ENCODE results near the gene PSAPL1. TPM values are rescaled to one million over a fixed set of nuclear protein-coding genes. Genes with fewer than 3 reads are reported as not detected.
A peak's percentile ranks its signal among the peaks of the same experiment; 100 is the strongest.

Gene PSAPL1
- total RNA-seq, 1 donor from 2014 or later: not detected

- intact Hi-C loops (cut with DNase I): no loop called here
- Histone ChIP-seq H3K27ac (no peak overlapping the region), H3K4me3 (no peak overlapping the region), H3K27me3 (ENCODE audit: low read depth) (no peaks in the 10 kb centered on the region), H3K36me3 (no peaks in the 10 kb centered on the region), H3K9me3 (no peaks in the 10 kb centered on the region), H3K4me1 (no peaks in the 10 kb centered on the region)
- DNase-seq (no peak), ATAC-seq (peak in 1 of 2 donors; percentile 40)
- TF ChIP-seq, protein P1, sequence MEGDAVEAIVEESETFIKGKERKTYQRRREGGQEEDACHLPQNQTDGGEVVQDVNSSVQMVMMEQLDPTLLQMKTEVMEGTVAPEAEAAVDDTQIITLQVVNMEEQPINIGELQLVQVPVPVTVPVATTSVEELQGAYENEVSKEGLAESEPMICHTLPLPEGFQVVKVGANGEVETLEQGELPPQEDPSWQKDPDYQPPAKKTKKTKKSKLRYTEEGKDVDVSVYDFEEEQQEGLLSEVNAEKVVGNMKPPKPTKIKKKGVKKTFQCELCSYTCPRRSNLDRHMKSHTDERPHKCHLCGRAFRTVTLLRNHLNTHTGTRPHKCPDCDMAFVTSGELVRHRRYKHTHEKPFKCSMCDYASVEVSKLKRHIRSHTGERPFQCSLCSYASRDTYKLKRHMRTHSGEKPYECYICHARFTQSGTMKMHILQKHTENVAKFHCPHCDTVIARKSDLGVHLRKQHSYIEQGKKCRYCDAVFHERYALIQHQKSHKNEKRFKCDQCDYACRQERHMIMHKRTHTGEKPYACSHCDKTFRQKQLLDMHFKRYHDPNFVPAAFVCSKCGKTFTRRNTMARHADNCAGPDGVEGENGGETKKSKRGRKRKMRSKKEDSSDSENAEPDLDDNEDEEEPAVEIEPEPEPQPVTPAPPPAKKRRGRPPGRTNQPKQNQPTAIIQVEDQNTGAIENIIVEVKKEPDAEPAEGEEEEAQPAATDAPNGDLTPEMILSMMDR (IDR thresholded peaks at IDR 0.05): no peak
Observed at GRCh38 chr4:7451434-7451789, 16.7 kb upstream of the PSAPL1 start.

DNA sequence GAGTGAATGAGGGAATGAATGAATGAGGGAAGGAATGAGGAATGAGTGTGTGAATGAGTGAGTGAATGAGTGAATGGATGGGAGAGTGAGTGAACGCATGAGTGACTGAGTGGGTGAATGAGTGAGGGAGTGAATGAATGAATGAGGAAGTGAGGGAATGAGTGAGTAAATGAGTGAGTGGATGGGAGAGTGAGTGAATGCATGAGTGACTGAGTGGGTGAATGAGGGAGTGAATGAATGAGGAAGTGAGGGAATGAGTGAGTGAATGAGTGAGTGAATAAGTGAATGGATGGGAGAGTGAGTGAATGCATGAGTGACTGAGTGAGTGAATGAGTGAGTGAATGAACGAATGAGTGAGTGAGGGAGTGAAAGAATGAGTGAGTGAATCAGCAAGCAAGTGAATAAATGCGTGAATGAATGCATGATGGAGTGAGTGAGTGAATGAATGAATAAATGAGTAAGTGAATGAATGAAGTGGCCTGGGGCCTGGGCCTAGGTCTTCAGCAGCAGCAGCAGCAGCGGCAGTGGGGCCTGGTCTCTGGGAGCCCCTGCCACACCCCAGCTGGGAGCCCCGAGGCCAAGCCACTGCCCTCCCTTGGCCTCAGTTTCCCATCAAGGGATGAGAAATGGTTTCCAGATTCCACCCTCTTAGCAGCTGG is 16.2 kb upstream of the PSAPL1 start:
- Histone ChIP-seq H3K9me3 (no peaks in the 10 kb centered on the region), H3K36me3 (no peaks in the 10 kb centered on the region), H3K4me3 (no peak overlapping the region), H3K27me3 (ENCODE audit: low read depth) (no peaks in the 10 kb centered on the region), H3K27ac (no peak overlapping the region), H3K4me1 (no peaks in the 10 kb centered on the region)
- DNase-seq (no peak), ATAC-seq (no peak)
- intact Hi-C loops (cut with DNase I): no loop called here
- TF ChIP-seq, protein P1 (IDR thresholded peaks at IDR 0.05): no peak

GRCh38 chr4:7448036-7448435 is 13.3 kb upstream of the PSAPL1 start:
- no peak for DNase-seq
- intact Hi-C loops (cut with DNase I): no loop called here
- H3K27ac ChIP-seq: no peak overlapping the region
- no peaks in the 10 kb centered on the region for H3K4me1 ChIP-seq
- no peaks in the 10 kb centered on the region for H3K36me3 ChIP-seq
- no peaks in the 10 kb centered on the region for H3K27me3 ChIP-seq (ENCODE audit: low read depth)
- no peaks in the 10 kb centered on the region for H3K9me3 ChIP-seq
- TF ChIP-seq, protein P1 (IDR thresholded peaks at IDR 0.05): no peak
- H3K4me3 ChIP-seq: no peak overlapping the region
- no peak for ATAC-seq

- no peaks in the 10 kb centered on the region for H3K27me3 ChIP-seq (ENCODE audit: low read depth)
- no peak for DNase-seq
- no peaks in the 10 kb centered on the region for H3K9me3 ChIP-seq
- H3K4me3 ChIP-seq: no peak overlapping the region
- ATAC-seq: no peak
- no peaks in the 10 kb centered on the region for H3K4me1 ChIP-seq
- intact Hi-C loops (cut with DNase I): no loop called here
- TF ChIP-seq, protein P1 (IDR thresholded peaks at IDR 0.05): no peak
- H3K36me3 ChIP-seq: no peaks in the 10 kb centered on the region
- no peak overlapping the region for H3K27ac ChIP-seq
Observed at GRCh38 chr4:7447236-7447635, 12.5 kb upstream of the PSAPL1 start.

DNA sequence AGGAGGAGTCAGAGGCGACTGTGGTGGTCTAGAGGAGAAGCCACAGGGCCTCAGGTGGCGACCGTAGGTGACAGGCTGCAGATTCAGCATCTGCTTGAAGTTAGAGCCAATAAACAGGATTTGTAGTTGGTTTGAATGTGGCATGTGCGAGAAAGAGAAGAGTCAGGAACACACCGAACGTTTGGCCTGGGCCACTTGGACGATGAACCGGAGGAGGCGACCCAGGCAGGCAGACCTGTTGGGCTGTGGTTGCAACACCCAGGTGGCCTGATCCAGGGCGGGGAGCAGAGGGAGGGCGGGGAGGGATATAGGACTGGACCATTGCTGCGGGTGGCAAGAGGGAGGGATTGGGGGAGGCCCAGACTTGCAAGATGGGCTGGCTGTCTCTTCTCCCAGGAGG is 10.0 kb upstream of the PSAPL1 start:
- TF ChIP-seq, protein P1 (IDR thresholded peaks at IDR 0.05): no peak
- no peaks in the 10 kb centered on the region for H3K4me1 ChIP-seq
- H3K4me3 ChIP-seq: no peak overlapping the region
- DNase-seq (no peak), ATAC-seq (peak; percentile 18 to 29)
- H3K27me3 ChIP-seq (ENCODE audit: low read depth): no peaks in the 10 kb centered on the region
- no peaks in the 10 kb centered on the region for H3K36me3 ChIP-seq
- H3K27ac ChIP-seq: no peak overlapping the region
- intact Hi-C loops (cut with DNase I): no loop called here
- H3K9me3 ChIP-seq: no peaks in the 10 kb centered on the region

Data from lower lobe of right lung (tissue), 2 donors.